NCI-H146 treated with DMSO at 0.1 percent for 48 hours (cell line): Measurements from ENCODE around the gene SMYD3.
"Not testable (repeated sequence)": the region's sequence is repeated elsewhere in the genome, so short reads cannot be mapped to it uniquely, and the experiment has no call there.

ENCODE experiments used
- DNase-seq: peaks from one replicate; lab custom pipeline; 2025; ENCODE audit not compliant: unreplicated experiment; lab: John Stamatoyannopoulos, UW

SMYD3 gene

DNA sequence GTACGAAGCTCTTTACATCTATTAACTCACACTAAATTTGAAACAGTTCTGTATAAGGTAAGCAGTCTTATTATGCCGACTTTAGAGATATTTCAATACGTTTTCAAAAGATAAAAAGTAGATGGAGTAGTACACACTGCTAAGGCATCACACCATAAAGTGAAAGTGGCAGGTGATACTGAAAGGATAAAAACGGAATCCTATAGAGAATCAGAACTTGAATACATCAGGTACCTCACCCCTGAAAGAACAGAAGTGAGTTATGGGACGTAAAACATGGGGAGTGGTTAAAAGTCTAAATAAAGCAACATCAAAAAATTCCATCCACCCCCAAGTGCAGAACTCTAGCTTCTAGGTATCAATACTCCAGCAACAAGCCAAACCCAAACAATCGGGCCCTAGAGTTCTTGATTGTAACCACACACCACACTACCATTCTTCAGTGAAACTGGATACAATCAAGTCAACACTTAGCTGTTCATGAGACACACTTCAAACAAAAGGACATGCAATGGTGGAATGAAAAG is 142.6 kb downstream of the SMYD3 start:
- DNase-seq: no peak

DNA sequence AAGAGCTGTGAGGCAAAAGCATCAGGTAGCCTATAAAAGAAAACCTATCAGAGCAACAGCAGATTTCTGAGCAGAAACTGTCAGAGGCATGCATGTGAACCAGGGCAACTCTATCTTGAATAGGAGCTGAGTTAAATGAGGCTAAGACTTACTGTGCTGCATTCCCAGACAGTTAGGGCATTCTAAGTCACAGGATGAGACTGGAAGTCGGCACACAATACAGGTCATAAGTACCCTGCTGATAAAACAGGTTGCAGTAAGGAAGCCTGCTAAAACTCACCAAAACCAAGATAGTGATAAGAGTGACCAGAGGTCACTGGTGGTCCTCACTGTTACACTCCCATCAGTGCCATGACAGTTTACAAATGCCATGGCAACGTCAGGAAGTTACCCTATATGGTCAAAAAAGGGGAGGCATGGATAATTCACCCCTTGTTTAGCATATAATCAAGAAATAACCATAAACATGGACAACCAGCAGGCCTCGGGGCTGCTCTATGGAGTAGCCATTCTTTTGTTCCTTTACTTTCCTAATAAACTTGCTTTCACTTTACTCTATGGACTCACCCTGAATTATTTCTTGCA is 150.0 kb downstream of the SMYD3 start:
- DNase-seq: not testable (repeated sequence)

DNA sequence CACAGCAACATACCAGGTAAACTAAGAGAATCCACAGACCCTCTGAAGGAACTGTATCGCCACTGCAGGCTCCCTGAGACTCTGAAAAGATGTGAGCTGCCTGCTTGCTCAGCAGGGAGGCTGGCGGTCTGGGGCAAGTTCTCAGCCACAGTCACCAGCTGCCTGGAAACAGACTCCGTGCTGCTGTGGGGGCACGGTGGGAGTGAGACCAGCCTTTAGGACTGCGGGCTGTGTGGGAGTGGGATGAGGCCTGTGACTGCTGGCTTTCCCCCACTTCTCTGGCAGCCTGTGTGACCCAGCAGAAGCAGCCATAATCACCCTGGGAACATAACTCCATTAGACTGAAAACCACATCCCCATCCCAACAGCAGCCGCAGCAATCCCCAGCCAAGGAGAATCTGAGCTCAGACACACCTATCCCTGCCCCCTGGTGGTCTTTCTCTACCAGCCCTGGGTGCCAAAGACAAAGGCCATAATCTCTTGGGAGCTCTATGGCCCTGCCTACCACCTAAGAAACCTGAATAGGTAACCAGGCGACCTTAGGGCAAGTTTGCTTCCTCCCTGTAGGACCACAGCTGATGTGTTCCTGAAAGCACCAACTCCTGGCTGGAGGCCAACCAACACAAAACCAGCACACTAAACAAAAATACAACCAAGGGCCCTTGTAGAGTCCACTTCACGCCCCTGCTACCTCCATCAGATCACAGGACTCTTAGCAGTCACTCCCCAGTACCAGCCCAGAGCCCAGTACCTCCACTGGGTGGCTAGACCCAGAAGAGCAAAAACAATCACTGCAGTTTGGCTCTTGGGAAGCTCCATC is 151.5 kb downstream of the SMYD3 start:
- no peak for DNase-seq

DNA sequence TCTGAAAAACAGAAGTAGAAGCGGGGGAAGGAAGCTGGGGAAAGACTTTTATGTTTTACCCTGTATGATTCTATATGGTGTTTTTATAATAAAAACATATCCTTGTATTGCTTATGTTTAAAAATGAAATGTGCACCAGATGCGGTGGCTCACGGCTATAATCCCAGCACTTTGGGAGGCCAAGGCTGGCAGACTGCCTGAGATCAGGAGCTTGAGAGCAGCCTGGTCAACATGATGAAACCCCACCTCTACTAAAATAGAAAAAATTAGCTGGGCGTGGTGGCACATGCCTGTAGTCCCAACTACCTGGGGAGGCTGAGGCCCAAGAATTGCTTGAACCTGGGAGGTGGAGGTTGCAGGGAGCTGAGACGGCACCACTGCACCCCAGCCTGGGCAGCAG is 155.4 kb downstream of the SMYD3 start:
- DNase-seq: no peak

DNA sequence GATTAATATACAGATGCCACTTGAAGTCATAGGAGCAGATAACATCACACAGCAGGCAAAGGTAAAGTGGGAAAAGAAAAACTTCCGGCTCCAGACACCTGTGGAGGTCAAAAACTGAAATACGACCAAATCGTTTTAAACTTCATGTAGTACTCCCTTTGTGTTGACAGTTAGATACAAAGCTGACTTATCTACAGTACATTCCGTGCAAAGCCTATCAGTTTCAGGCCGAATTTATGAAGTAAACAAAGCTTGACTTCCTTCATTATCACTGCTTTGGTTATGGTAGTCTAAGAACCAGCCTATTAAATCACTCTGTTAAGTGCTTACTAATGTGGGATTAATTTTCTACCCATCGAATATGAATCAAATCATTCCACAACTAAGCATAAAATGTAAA is 156.3 kb downstream of the SMYD3 start:
- no peak for DNase-seq

DNA sequence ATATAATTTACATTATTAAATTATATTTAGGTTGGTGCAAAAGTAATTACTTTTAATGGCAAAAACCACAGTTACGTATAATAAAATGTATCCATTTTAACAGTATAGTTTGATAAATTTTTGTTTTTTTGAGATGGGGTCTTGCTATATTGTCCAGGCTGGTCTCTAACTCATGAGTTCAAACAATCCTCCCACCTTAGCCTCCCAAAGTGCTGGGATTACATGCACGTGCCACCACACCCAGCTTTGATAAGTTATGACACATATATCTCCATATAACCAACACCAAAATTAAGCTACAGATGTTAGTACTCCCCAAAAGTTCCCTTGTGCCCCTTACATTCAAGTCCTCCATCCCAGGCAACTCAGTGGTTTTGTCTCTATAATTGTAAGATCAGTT is 163.1 kb downstream of the SMYD3 start:
- no peak for DNase-seq

DNA sequence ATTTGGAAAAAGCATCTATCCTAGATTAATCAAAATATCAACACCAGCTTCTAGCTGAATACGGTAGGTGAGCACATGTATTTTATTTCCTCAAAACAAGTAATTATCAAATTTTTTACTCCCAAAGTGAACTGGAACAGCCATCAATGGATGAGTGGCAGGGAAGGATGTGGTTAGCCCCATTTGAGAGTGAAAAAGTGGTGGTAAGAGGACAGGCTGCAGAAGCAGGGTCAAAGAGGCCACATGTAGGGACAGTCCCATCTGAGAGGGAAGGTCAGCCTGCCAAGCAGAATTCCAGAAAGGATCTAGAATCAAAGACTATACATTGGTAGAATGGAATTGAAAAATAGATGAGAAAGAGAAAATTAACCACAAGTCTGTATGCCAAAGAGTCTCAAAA is 163.8 kb downstream of the SMYD3 start:
- DNase-seq: no peak

DNA sequence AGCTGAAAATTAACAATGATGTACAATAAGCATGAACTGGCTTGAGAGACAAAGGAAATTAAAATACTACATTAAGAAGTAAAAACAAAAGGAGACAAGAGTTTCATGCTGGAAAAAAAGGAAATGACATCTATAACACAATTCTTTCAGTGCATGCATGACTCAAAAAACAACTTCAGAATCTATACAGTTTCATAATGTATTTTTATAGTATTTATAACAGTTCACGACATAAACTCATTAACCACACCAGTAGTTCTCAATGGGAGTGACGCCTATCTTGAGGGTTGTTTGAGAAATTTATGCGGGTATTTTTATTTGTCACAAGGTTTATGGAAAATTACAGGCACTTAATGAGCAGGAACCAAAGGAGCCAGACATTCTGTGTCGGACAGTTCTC is 168.5 kb downstream of the SMYD3 start:
- no peak for DNase-seq

DNA sequence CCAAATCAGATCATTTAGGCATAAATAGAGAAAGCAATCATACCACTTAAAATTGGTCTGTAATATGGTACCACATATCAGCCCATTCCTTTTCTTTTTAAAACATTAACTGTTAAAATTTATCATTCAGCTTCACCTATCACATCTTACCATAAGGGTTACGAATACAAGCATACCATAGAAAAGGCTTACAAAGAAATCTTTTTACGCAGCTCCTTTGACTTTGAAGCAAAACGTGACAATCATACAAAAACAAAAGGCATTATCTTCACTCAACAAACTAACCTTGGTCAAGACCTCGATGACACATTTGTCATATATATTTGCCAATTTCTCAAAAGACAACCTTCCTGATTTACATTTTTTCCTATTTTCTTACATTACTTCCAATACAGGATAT is 169.0 kb downstream of the SMYD3 start:
- DNase-seq: no peak

DNA sequence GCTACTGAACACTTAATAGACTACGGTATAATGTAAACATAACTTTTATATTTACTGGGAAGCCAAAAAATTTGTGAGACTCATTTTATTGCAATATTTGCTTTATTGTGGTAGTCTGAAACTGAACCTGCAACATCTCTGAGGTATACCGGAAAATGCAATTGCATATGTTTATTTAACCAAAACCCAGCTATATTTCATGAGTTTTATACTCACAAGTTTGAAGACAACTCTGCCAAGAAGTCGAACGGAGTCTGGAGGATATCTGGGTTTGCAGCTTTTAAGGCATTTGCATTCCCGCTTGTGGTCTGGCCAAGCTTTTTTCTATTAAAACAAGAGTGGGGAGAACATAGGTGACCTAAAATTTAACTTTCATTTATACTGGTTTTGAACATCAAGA is 171.9 kb downstream of the SMYD3 start:
- no peak for DNase-seq

DNA sequence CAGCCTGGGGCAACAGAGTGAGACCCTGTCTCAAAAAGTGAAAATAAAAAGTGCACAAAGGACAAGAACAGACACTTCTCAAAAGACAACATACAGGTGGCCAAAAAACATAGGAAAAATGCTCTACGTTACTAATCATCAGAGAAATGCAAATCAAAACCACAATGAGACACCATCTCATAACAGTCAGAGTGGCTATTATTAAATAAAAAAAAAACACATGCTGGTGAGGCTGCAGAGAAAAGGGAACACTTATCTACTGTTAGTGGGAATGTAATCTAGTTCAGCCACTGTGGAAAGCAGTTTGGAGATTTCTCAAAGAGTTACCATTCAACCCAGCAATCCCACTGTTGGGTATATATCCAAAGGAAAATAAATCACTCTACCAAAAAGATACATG is 173.2 kb downstream of the SMYD3 start:
- DNase-seq: no peak

DNA sequence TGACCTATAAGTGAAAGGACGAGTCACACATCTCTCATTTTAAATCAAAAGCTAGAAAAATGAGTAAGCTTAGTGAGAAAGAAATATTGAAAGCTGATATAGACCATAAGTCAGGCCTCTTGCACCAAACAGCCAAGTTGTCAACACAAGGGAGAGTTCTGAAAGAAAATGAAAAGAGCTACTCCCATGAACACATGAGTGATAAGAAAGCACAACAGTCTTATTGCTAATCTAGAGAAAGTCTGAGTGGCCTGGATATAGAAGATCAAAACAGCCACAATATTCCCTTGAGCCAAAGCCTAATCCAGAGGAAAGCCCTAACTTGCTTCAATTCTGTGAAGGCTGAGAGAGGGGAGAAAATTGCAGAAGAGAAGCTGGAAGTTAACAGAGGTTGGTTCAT is 175.0 kb downstream of the SMYD3 start:
- DNase-seq: no peak

DNA sequence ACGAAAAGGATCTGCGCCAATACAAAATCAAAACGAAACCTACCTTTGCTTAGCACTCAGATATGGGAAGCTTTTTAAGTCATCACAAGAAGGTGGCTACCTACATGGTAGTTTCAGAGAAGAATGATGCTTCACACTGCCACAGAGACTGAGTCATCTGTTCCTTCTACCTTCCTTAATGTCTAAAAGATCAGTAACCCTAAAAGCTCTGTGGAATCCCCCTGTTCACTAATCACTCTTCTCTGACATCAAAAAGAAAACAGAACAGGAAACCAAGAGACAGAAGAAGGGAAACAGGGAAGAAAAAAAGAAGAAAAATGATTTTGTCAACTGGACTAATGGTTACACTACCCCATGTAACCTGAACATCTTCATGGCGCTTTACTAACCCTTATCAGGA is 177.2 kb downstream of the SMYD3 start:
- no peak for DNase-seq

DNA sequence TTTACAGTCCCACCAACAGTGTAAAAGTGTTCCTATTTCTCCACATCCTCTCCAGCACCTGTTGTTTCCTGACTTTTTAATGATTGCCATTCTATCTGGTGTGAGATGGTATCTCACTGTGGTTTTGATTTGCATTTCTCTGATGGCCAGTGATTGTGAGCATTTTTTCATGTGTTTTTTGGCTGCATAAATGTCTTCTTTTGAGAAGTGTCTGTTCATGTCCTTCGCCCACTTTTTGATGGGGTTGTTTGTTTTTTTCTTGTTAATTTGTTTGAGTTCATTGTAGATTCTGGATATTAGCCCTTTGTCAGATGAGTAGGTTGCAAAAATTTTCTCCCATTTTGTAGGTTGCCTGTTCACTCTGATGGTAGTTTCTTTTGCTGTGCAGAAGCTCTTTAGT is 177.8 kb downstream of the SMYD3 start:
- not testable (repeated sequence) for DNase-seq

DNA sequence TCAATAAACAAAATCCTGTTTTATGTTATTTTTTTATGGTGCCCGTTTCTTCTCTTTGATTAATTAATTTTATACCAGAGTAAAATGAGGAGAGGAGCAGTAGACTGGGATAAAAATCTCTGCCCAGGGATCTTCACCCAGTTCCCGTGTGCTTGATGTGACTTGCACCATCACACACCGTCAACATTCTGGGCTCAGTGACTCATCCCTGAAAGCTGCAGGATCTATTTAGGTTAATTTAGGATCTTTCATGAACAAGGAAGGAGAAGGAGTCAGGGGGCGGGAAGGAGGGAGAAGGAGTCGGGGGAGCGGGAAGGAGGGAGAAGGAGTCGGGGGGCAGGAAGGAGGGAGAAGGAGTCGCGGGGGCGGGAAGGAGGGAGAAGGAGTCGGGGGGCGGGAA is 182.4 kb downstream of the SMYD3 start:
- no peak for DNase-seq

DNA sequence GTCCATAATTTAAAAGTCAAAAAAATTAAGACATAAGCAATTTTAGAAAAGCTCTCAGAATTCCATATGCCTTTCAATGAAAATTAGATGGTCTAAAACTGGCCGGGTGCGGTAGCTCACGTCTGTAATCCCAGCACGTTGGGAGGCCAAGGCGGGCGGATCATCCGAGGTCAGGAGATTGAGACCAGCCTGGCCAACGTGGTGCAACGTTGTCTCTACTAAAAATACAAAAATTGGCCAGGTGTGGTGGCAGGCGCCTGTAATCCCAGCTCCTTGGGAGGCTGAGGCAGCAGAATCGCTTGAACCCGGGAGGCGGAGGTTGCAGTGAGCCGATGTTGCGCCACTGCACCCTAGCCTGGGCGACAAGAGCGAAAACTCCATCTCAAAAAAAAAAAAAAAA is 183.0 kb downstream of the SMYD3 start:
- not testable (repeated sequence) for DNase-seq

DNA sequence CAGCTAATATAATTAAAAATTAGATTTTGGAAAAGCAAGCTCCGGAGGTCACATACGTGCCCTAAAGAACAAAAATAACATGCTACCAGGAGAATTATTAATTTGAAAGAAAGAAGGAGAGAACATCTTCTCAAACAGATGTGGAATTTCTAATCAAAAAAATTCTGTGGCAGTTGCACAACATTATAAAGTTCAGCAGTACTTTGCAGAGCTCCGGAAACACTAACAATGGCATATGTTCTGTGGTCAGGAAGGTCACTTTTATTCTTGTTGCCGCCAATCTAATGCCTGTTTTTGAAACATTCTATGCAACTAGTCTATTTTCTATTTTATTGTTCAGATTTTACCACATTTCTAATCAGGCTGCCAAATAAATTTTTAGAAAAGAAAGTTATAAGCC is 186.8 kb downstream of the SMYD3 start:
- no peak for DNase-seq

DNA sequence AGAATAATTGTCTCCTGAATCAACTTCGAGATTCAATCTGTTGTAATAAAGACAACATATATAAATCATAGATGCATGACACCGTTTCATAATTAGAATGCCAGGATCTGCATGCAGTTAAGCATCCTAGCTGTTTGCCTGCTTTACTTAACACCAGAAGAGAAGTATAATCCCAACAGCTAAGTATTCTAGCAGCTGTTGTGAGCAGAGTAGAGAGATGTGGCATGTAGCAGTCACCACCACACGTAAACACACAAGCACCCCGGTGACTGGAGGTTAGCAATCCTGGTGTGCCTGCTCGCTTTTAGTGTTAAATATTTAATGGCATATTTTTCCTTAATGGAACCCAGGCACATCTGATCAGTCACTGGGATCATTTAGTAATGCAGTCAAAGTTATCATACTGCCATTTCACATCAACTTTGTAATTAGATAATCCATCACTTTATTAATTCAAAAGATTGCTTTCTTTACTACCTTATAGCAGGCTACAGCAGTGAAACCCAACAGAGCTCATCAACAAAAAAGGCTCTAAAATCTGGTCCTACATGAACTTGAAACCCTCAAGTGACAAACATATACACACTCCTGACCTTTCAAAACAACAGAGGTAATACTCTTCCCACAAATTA is 187.9 kb downstream of the SMYD3 start:
- no peak for DNase-seq

DNA sequence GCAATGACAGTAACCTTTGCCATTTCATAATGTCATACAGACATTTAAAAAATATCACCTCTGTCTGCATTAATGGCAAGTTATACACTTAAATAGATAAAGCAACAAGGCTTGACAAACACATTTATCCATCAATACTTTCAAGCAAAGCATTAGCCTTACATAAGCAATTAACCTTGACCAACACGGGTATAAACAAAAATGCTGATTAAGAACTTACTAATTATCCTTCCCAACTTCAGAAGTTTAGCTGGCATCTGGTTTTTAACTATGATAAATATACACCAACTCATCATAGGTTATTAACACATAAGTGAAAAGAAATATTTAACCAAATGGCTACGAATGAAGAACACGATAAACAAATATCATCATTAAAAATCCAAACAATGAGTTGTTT is 188.5 kb downstream of the SMYD3 start:
- DNase-seq: no peak

DNA sequence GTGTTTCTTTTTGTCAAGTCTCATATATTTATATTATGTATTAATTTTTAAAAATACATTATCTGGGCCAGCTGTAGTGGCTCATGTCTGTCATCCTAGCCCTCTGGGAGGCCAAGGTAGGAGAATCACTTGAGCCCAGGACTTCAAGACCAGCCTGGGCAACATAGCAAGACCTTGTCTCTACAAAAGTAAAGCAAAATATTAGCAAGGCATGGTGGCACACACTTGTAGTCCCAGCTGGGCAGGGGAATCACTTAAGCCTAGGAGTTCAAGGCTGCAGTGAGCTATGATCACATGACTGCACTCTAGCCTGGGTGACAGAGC is 189.1 kb downstream of the SMYD3 start:
- DNase-seq: no peak

DNA sequence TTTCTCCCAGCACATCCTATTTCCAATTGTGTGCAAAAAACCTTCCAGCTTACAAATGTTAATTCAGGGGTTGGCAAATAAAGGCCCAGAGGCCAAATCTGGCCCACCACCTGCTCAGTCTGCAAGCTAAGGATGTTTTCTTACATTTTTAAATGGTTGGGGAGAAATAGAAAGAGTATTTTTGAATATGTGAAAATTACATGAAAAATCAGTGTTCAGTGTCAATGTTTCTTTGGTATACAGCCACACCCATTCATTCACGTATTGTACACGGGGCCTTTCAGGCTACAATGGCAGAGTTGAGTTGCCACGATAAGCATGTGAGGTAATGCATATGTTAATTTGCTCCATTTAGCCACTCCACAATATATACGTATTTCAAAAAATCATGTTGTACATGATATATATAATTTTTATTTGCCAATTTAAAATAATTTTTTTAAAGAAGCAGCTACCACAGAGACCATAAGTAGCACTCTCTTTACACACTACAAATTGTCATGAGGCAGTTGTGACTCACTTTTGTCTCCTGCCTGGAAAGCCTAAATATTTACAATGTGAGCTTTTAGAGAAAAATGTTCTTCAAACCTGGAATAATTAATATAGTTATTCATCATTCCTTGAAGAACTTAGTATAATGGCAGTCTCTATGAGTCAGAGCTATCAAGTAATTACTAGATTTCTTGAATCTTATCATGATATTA is 189.6 kb downstream of the SMYD3 start:
- no peak for DNase-seq

DNA sequence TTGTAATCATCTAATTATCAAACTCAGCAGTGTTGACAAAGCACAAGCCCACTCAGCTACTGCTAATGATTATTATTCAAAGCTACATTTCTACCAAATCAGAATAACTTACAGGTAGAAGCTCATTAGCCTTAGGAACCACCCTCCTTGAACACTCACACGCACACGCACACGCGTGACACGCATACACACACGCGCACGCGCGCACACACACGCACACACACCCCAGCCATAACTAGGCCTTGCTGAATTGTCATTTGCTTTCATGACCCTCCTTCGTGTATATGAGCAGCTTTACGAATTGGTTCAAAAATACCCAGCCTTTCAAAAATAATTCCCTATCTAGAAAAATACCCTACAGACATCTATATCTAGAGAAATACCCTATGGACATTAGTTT is 195.6 kb downstream of the SMYD3 start:
- no peak for DNase-seq
